GM23338 (cell line): Measurements from ENCODE around the gene GALNT15. TPM values are rescaled to one million over a fixed set of nuclear protein-coding genes. Genes with fewer than 3 reads are reported as not detected.

Experiments
- ATAC-seq: fragments of 200-7000 bp; cut with Tn5 transposase; 3 replicates; pipeline ENCODE4 v1.9.1; 2020
- DNase-seq: peaks from one replicate; pipeline ENCODE4 v3.0.0-alpha.2; 2015; ENCODE audit warnings: low spot score
- H2AFZ ChIP-seq: fragments of 200-600 bp; sonication (generic); 2 replicates; pipeline ENCODE4 v1.8.0; 2016; ENCODE audit warnings: antibody characterized with exemption, mild to moderate bottlenecking, moderate library complexity
- H3F3A ChIP-seq: fragments of 200-600 bp; sonication (generic); replicated peaks from 2 replicates; pipeline ENCODE4 v1.8.0; 2017; ENCODE audit warnings: antibody characterized with exemption, mixed run types, low read depth
- H3K27ac ChIP-seq: fragments of 200-600 bp; sonication (generic); 2 replicates; pipeline ENCODE4 v1.6.1; 2016; ENCODE audit warnings: low read depth
- H3K27me3 ChIP-seq: fragments of 200-600 bp; sonication (generic); 2 replicates; pipeline ENCODE4 v1.8.0; 2016; ENCODE audit warnings: mild to moderate bottlenecking, mixed run types, moderate library complexity; ENCODE audit not compliant: insufficient read depth
- H3K36me3 ChIP-seq: fragments of 200-600 bp; sonication (generic); 2 replicates; pipeline ENCODE4 v1.8.0; 2016; ENCODE audit warnings: mild to moderate bottlenecking; ENCODE audit not compliant: insufficient read depth
- H3K4me1 ChIP-seq: fragments of 200-600 bp; sonication (generic); 2 replicates; pipeline ENCODE4 v1.8.0; 2016; ENCODE audit warnings: mild to moderate bottlenecking, moderate library complexity; ENCODE audit not compliant: insufficient read depth
- H3K4me2 ChIP-seq: fragments of 200-600 bp; sonication (generic); 2 replicates; pipeline ENCODE4 v1.7.1; 2017; ENCODE audit warnings: mixed run types
- H3K4me3 ChIP-seq: fragments of 200-600 bp; sonication (generic); 2 replicates; pipeline ENCODE4 v1.6.1; 2016; ENCODE audit warnings: mixed run types
- H3K79me2 ChIP-seq: fragments of 200-600 bp; sonication (generic); replicated peaks from 2 replicates; pipeline ENCODE4 v1.8.0; 2017; ENCODE audit warnings: mild to moderate bottlenecking; ENCODE audit not compliant: insufficient read depth
- H3K9me2 ChIP-seq: fragments of 200-600 bp; sonication (generic); 2 replicates; pipeline ENCODE4 v1.8.0; 2017; ENCODE audit not compliant: insufficient read depth
- H4K20me1 ChIP-seq: fragments of 200-600 bp; sonication (generic); replicated peaks from 2 replicates; pipeline ENCODE4 v1.8.0; 2017; ENCODE audit warnings: mild to moderate bottlenecking; ENCODE audit not compliant: insufficient read depth
- H3K27ac Mint-ChIP-seq: 2 replicates; pipeline ENCODE4 v1.8.0; 2020; ENCODE audit warnings: inconsistent platforms, mild to moderate bottlenecking, moderate library complexity, mixed read lengths
- H3K27me3 Mint-ChIP-seq: 3 replicates; pipeline ENCODE4 v1.8.0; 2022; ENCODE audit warnings: low read depth, mild to moderate bottlenecking, moderate library complexity, mixed read lengths, inconsistent platforms; ENCODE audit not compliant: insufficient read depth, poor library complexity
- H3K36me3 Mint-ChIP-seq: 3 replicates; pipeline ENCODE4 v1.8.0; 2021; ENCODE audit warnings: low read depth, mild to moderate bottlenecking, inconsistent platforms, moderate library complexity, mixed read lengths
- H3K4me1 Mint-ChIP-seq: 3 replicates; pipeline ENCODE4 v1.8.0; 2020; ENCODE audit warnings: mild to moderate bottlenecking, inconsistent platforms, mixed read lengths
- H3K4me3 Mint-ChIP-seq: 3 replicates; pipeline ENCODE4 v1.8.0; 2021; ENCODE audit warnings: moderate library complexity, mild to moderate bottlenecking, inconsistent platforms, mixed read lengths
- H3K9me3 Mint-ChIP-seq: 3 replicates; pipeline ENCODE4 v1.8.0; 2020; ENCODE audit warnings: moderate library complexity, mild to moderate bottlenecking, inconsistent platforms, mixed read lengths
- CREB1 ChIP-seq: fragments of 250-450 bp; sonication (Bioruptor Pico); IDR thresholded peaks from 2 replicates; pipeline ENCODE4 v1.5.0; 2020; ENCODE audit warnings: low read depth, mild to moderate bottlenecking, moderate library complexity
- EZH2 ChIP-seq: fragments of 200-600 bp; sonication (generic); IDR thresholded peaks from one replicate; pipeline ENCODE4 v1.8.0; 2017; ENCODE audit warnings: antibody characterized with exemption, mild to moderate bottlenecking, low read depth; ENCODE audit not compliant: unreplicated experiment
- EZH2phosphoT487 ChIP-seq: fragments of 200-600 bp; sonication (generic); IDR thresholded peaks from one replicate; pipeline ENCODE4 v1.8.1; 2018; ENCODE audit warnings: antibody characterized with exemption; ENCODE audit not compliant: unreplicated experiment
- JUNB ChIP-seq: IDR thresholded peaks from one replicate; pipeline ENCODE4 v1.6.1; 2016; ENCODE audit warnings: antibody characterized with exemption; ENCODE audit not compliant: unreplicated experiment
- NANOG ChIP-seq: IDR thresholded peaks from 2 replicates; pipeline ENCODE4 v1.6.1; 2016; ENCODE audit warnings: antibody characterized with exemption, borderline replicate concordance
- POLR2AphosphoS5 ChIP-seq: IDR thresholded peaks from 2 replicates; pipeline ENCODE4 v1.6.1; 2016; ENCODE audit warnings: antibody characterized with exemption, low read depth
- REST ChIP-seq: IDR thresholded peaks from one replicate; pipeline ENCODE4 v1.6.1; 2018; ENCODE audit warnings: antibody characterized with exemption; ENCODE audit not compliant: unreplicated experiment
- STAT1 ChIP-seq: IDR thresholded peaks from one replicate; pipeline ENCODE4 v1.6.1; 2016; ENCODE audit warnings: antibody characterized with exemption; ENCODE audit not compliant: unreplicated experiment
- ZNF114 ChIP-seq: fragments of 250-450 bp; sonication (Bioruptor Pico); IDR thresholded peaks from 2 replicates; pipeline ENCODE4 v1.5.0; 2020; ENCODE audit warnings: mild to moderate bottlenecking, moderate library complexity
- ZNF331 ChIP-seq: fragments of 250-450 bp; sonication (Bioruptor Pico); IDR thresholded peaks from 2 replicates; pipeline ENCODE4 v1.5.0; 2020; ENCODE audit warnings: low read depth, mild to moderate bottlenecking, moderate library complexity
- ZNF462 ChIP-seq: fragments of 250-450 bp; sonication (Bioruptor Pico); IDR thresholded peaks from 2 replicates; pipeline ENCODE4 v1.5.0; 2020; ENCODE audit warnings: mild to moderate bottlenecking, moderate library complexity
- polyA plus RNA-seq: library from polyadenylated mRNA; unstranded; fragments of >200 nt; fragmentation: Nextera tagmentation; extraction: Ambion mirVana; gene quantifications from 2 replicates; pipeline ENCODE4 v1.2.1, GENCODE V29; 2016
- total RNA-seq: library from RNA; depleted of rRNA; stranded (reverse); fragments of >200 nt; shearing (Covaris generic); gene quantifications from 2 replicates; pipeline ENCODE4 v1.2.3, GENCODE V29; 2014
- TF ChIP-seq, protein P1 (sequence below), 2 experiments: fragments of 200-600 bp in 1 of 2; sonication (generic) in 1 of 2; conservative IDR thresholded peaks; 2 replicates each; pipeline versions ENCODE4 v1.5.1 to v1.6.1; 2016 to 2017; ENCODE audit warnings: antibody characterized with exemption in 2 of 2, low read depth in 2 of 2, mild to moderate bottlenecking in 2 of 2, moderate library complexity in 1 of 2
- TF ChIP-seq, protein P2 (sequence below): IDR thresholded peaks from 2 replicates; pipeline ENCODE4 v1.6.1; 2016; ENCODE audit warnings: antibody characterized with exemption

The GALNT15 gene
- total and polyA plus RNA-seq, 2 experiments from 2014 or later = 0.06 to 0.35 TPM

GRCh38 chr3:16236030-16236639 lies 61.7 kb downstream of the GALNT15 start:
- H3K4me3 Mint-ChIP-seq = no peak overlapping the region
- peaks cover 3% of the 10 kb centered on the region for H3K27me3 Mint-ChIP-seq
- no peaks in the 10 kb centered on the region for H4K20me1 ChIP-seq
- H3K36me3 Mint-ChIP-seq = no peaks in the 10 kb centered on the region
- no peaks in the 10 kb centered on the region for H3K9me3 Mint-ChIP-seq
- ATAC-seq (no peak), DNase-seq (no peak)
- no peak overlapping the region for H2AFZ ChIP-seq
- 0 out of 2 replicates have a peak, but pooled peaks cover 6% of the 10 kb centered on the region for H3K9me2 ChIP-seq
- no peaks in the 10 kb centered on the region for H3K4me1 Mint-ChIP-seq
- H3K27ac Mint-ChIP-seq = no peak overlapping the region
- H3K4me2 ChIP-seq = no peak overlapping the region
- no peaks in the 10 kb centered on the region for H3K36me3 ChIP-seq
- no peaks in the 10 kb centered on the region for H3F3A ChIP-seq
- H3K4me3 ChIP-seq = no peak overlapping the region
- H3K27ac ChIP-seq = no peak overlapping the region
- no peaks in the 10 kb centered on the region for H3K79me2 ChIP-seq
- TF ChIP-seq, protein P1, sequence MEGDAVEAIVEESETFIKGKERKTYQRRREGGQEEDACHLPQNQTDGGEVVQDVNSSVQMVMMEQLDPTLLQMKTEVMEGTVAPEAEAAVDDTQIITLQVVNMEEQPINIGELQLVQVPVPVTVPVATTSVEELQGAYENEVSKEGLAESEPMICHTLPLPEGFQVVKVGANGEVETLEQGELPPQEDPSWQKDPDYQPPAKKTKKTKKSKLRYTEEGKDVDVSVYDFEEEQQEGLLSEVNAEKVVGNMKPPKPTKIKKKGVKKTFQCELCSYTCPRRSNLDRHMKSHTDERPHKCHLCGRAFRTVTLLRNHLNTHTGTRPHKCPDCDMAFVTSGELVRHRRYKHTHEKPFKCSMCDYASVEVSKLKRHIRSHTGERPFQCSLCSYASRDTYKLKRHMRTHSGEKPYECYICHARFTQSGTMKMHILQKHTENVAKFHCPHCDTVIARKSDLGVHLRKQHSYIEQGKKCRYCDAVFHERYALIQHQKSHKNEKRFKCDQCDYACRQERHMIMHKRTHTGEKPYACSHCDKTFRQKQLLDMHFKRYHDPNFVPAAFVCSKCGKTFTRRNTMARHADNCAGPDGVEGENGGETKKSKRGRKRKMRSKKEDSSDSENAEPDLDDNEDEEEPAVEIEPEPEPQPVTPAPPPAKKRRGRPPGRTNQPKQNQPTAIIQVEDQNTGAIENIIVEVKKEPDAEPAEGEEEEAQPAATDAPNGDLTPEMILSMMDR (conservative IDR thresholded peaks at IDR 0.05; ENCODE audit: low read depth in 2 of 2) = no peak
- TF ChIP-seq EZH2phosphoT487 (no peak), STAT1 (no peak), JUNB (no peak), ZNF114 (no peak), POLR2AphosphoS5 (no peak), EZH2 (no peak), ZNF462 (CRISPR knock-in tag) (no peak), ZNF331 (no peak), CREB1 (CRISPR knock-in tag) (no peak), NANOG (no peak), REST (no peak)
- TF ChIP-seq, protein P2, sequence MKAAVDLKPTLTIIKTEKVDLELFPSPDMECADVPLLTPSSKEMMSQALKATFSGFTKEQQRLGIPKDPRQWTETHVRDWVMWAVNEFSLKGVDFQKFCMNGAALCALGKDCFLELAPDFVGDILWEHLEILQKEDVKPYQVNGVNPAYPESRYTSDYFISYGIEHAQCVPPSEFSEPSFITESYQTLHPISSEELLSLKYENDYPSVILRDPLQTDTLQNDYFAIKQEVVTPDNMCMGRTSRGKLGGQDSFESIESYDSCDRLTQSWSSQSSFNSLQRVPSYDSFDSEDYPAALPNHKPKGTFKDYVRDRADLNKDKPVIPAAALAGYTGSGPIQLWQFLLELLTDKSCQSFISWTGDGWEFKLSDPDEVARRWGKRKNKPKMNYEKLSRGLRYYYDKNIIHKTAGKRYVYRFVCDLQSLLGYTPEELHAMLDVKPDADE = no peak
- no peaks in the 10 kb centered on the region for H3K27me3 ChIP-seq
- no peaks in the 10 kb centered on the region for H3K4me1 ChIP-seq
